HEK293 (cell line): ENCODE measurements around the gene SLC23A3.

Source experiments
- ATF2 ChIP-seq: fragments of 450-650 bp; formaldehyde crosslinking; IDR thresholded peaks from 2 replicates; pipeline ENCODE4 v1.5.1; 2016; ENCODE audit warnings: missing biosample characterization, missing genetic modification characterization, low read depth
- BCL6B ChIP-seq: fragments of 450-650 bp; formaldehyde crosslinking; IDR thresholded peaks from 2 replicates; pipeline ENCODE4 v1.5.1; 2017; ENCODE audit warnings: missing biosample characterization, missing genetic modification characterization
- HOXC10 ChIP-seq: sonication (generic); formaldehyde crosslinking; IDR thresholded peaks from 2 replicates; pipeline ENCODE4 v1.8.1; 2023; ENCODE audit warnings: mild to moderate bottlenecking, missing genetic modification reagents
- KLF8 ChIP-seq: fragments of 450-650 bp; formaldehyde crosslinking; IDR thresholded peaks from 2 replicates; pipeline ENCODE4 v1.5.1; 2016; ENCODE audit warnings: missing biosample characterization, missing genetic modification characterization
- MEIS1 ChIP-seq: sonication (generic); formaldehyde crosslinking; IDR thresholded peaks from 2 replicates; pipeline ENCODE4 v1.8.1; 2022; ENCODE audit warnings: missing genetic modification reagents, mild to moderate bottlenecking, borderline replicate concordance
- OVOL3 ChIP-seq: fragments of 450-650 bp; formaldehyde crosslinking; IDR thresholded peaks from 2 replicates; pipeline ENCODE4 v1.5.1; 2016; ENCODE audit warnings: missing biosample characterization, missing genetic modification characterization
- SETDB1 ChIP-seq: IDR thresholded peaks from one replicate; pipeline ENCODE4 v1.6.1; 2017; ENCODE audit warnings: mild to moderate bottlenecking, low read length, moderate library complexity, mixed read lengths; ENCODE audit not compliant: insufficient read length
- TSHZ1 ChIP-seq: fragments of 450-650 bp; formaldehyde crosslinking; IDR thresholded peaks from 2 replicates; pipeline ENCODE4 v1.5.1; 2016; ENCODE audit warnings: missing biosample characterization, missing genetic modification characterization, borderline replicate concordance
- ZNF140 ChIP-seq: fragments of 450-650 bp; formaldehyde crosslinking; IDR thresholded peaks from 2 replicates; pipeline ENCODE4 v1.5.1; 2016; ENCODE audit warnings: missing biosample characterization, missing genetic modification characterization
- ZNF148 ChIP-seq: fragments of 450-650 bp; formaldehyde crosslinking; IDR thresholded peaks from 2 replicates; pipeline ENCODE4 v1.5.0; 2017; ENCODE audit warnings: missing biosample characterization, missing genetic modification characterization, borderline replicate concordance
- ZNF18 ChIP-seq: fragments of 450-650 bp; formaldehyde crosslinking; IDR thresholded peaks from 2 replicates; pipeline ENCODE4 v1.5.1; 2016; ENCODE audit warnings: missing biosample characterization, missing genetic modification characterization
- ZNF280C ChIP-seq: fragments of 450-650 bp; formaldehyde crosslinking; IDR thresholded peaks from 2 replicates; pipeline ENCODE4 v1.5.1; 2016; ENCODE audit warnings: missing biosample characterization, missing genetic modification characterization
- ZNF350 ChIP-seq: fragments of 450-650 bp; formaldehyde crosslinking; IDR thresholded peaks from 2 replicates; pipeline ENCODE4 v1.5.0; 2017; ENCODE audit warnings: missing biosample characterization, mild to moderate bottlenecking, missing genetic modification characterization
- ZNF391 ChIP-seq: fragments of 450-650 bp; formaldehyde crosslinking; IDR thresholded peaks from 2 replicates; pipeline ENCODE4 v1.5.1; 2016; ENCODE audit warnings: low read depth, missing biosample characterization, missing genetic modification characterization, borderline replicate concordance
- ZNF530 ChIP-seq: fragments of 450-650 bp; formaldehyde crosslinking; IDR thresholded peaks from 2 replicates; pipeline ENCODE4 v1.5.1; 2016; ENCODE audit warnings: low read depth, missing biosample characterization, missing genetic modification characterization
- ZNF558 ChIP-seq: fragments of 450-650 bp; formaldehyde crosslinking; IDR thresholded peaks from 2 replicates; pipeline ENCODE4 v1.5.1; 2016; ENCODE audit warnings: missing biosample characterization, missing genetic modification characterization
- ZNF561 ChIP-seq: fragments of 450-650 bp; IDR thresholded peaks from 2 replicates; pipeline ENCODE4 v1.5.1; 2018; ENCODE audit warnings: missing biosample characterization, missing genetic modification characterization, borderline replicate concordance
- ZNF585B ChIP-seq: fragments of 450-650 bp; formaldehyde crosslinking; IDR thresholded peaks from 2 replicates; pipeline ENCODE4 v1.5.1; 2016; ENCODE audit warnings: missing biosample characterization, missing genetic modification characterization
- ZNF621 ChIP-seq: fragments of 450-650 bp; formaldehyde crosslinking; IDR thresholded peaks from 2 replicates; pipeline ENCODE4 v1.5.1; 2017; ENCODE audit warnings: missing biosample characterization, missing genetic modification characterization
- ZNF623 ChIP-seq: fragments of 450-650 bp; formaldehyde crosslinking; IDR thresholded peaks from 2 replicates; pipeline ENCODE4 v1.5.1; 2016; ENCODE audit warnings: missing biosample characterization, missing genetic modification characterization
- ZNF629 ChIP-seq: fragments of 450-650 bp; formaldehyde crosslinking; IDR thresholded peaks from 2 replicates; pipeline ENCODE4 v1.5.1; 2017; ENCODE audit warnings: missing biosample characterization, missing genetic modification characterization
- ZNF654 ChIP-seq: fragments of 450-650 bp; formaldehyde crosslinking; IDR thresholded peaks from 2 replicates; pipeline ENCODE4 v1.5.1; 2016; ENCODE audit warnings: low read depth, missing biosample characterization, missing genetic modification characterization
- ZNF777 ChIP-seq: fragments of 450-650 bp; formaldehyde crosslinking; IDR thresholded peaks from 2 replicates; pipeline ENCODE4 v1.5.1; 2017; ENCODE audit warnings: missing biosample characterization, missing genetic modification characterization, borderline replicate concordance
- ZSCAN4 ChIP-seq: fragments of 450-650 bp; formaldehyde crosslinking; IDR thresholded peaks from 2 replicates; pipeline ENCODE4 v1.5.1; 2017; ENCODE audit warnings: missing biosample characterization, missing genetic modification characterization
- ZXDB ChIP-seq: fragments of 450-650 bp; formaldehyde crosslinking; IDR thresholded peaks from 2 replicates; pipeline ENCODE4 v1.5.1; 2016; ENCODE audit warnings: missing biosample characterization, missing genetic modification characterization

Gene SLC23A3

GRCh38 chr2:219160186-219161017, 9.4 kb downstream of the SLC23A3 start, which contains the start of gene NHEJ1 (continued):
- TF ChIP-seq ZSCAN4 (no peak), TSHZ1 (tag by site-specific recombination) (no peak), ZNF148 (tag by site-specific recombination) (no peak), ZNF623 (no peak), ZNF561 (no peak; the same call in 1 of the 2 replicates), ZNF18 (tag by site-specific recombination) (no peak), ZNF777 (tag by site-specific recombination) (no peak), ZNF391 (tag by site-specific recombination) (no peak), ZXDB (tag by site-specific recombination) (peak; percentile 88), OVOL3 (tag by site-specific recombination) (no peak), BCL6B (tag by site-specific recombination) (no peak), HOXC10 (CRISPR knock-in tag) (no peak), ZNF530 (no peak), ZNF585B (tag by site-specific recombination) (no peak), ZNF558 (tag by site-specific recombination) (no peak), ZNF629 (0 out of 2 replicates have a peak, but pooled peaks have one; percentile 11), ZNF621 (tag by site-specific recombination) (no peak), ZNF280C (no peak), ATF2 (tag by site-specific recombination) (no peak), KLF8 (peak; percentile 80), MEIS1 (CRISPR knock-in tag) (no peak), ZNF140 (tag by site-specific recombination) (no peak), ZNF654 (peak; percentile 62), SETDB1 (no peak), ZNF350 (tag by site-specific recombination) (no peak)
